Prostate gland (tissue), 2 donors: ENCODE measurements around the gene COMMD1.

Experiments
- POLR2A ChIP-seq: fragments of 450-650 bp; IDR thresholded peaks from one replicate; pipeline ENCODE4 v1.6.1; 2016; ENCODE audit warnings: antibody characterized with exemption, mild to moderate bottlenecking
- POLR2AphosphoS5 ChIP-seq: sonication (generic); formaldehyde crosslinking; IDR thresholded peaks from one replicate; pipeline ENCODE4 v1.6.1; 2017; ENCODE audit warnings: antibody characterized with exemption
- TF ChIP-seq, protein P1 (sequence below), 4 experiments: fragments of 200-600 bp in 2 of 4; fragments of 450-650 bp in 2 of 4; sonication (generic) in 2 of 4; IDR thresholded peaks; 1 replicate in 3 of 4; 2 replicates in 1 of 4; pipeline ENCODE4 v1.5.1; 2016 to 2019; ENCODE audit warnings: antibody characterized with exemption in 4 of 4, mild to moderate bottlenecking in 2 of 4, moderate library complexity in 2 of 4

DNA sequence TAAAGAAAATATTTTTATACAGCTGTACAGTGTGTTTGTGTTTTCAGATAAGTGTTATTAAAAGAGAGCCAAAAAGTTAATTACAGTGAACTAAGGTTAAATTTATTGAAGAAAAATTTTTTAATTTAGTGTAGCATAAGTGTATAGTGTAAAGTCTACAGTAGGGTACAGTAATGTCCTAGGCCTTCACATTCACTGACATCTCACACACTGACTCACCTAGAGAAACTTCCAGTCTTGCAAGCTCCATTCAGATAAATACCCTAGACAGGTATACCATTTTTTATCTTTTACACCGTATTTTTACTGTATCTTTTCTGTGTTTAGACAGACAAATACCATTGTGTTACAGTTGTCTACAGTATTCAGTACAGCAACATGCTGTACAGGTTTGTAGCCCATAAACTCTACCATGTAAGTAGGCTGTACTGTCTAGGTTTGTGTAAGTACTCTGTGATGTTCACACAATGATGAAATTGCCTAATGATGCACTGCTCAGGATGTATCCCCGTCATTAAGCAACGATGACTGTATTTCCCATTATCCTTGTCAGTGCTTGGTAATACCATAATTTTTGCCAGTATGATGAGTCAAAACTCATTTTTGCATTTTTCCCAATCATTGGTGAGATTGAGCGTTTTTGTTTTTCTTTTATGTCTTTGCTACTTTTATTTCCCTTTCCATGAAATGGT is 242.3 kb downstream of the COMMD1 start:
- TF ChIP-seq, protein P1, sequence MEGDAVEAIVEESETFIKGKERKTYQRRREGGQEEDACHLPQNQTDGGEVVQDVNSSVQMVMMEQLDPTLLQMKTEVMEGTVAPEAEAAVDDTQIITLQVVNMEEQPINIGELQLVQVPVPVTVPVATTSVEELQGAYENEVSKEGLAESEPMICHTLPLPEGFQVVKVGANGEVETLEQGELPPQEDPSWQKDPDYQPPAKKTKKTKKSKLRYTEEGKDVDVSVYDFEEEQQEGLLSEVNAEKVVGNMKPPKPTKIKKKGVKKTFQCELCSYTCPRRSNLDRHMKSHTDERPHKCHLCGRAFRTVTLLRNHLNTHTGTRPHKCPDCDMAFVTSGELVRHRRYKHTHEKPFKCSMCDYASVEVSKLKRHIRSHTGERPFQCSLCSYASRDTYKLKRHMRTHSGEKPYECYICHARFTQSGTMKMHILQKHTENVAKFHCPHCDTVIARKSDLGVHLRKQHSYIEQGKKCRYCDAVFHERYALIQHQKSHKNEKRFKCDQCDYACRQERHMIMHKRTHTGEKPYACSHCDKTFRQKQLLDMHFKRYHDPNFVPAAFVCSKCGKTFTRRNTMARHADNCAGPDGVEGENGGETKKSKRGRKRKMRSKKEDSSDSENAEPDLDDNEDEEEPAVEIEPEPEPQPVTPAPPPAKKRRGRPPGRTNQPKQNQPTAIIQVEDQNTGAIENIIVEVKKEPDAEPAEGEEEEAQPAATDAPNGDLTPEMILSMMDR (IDR thresholded peaks at IDR 0.05): no peak
- TF ChIP-seq POLR2A (no peak), POLR2AphosphoS5 (no peak)
